Measurements from ENCODE around the gene VPS13D. TPM values are rescaled to one million over a fixed set of nuclear protein-coding genes. Genes with fewer than 3 reads are reported as not detected.
A peak's percentile ranks its signal among the peaks of the same experiment; 100 is the strongest.

The VPS13D gene
- total RNA-seq, 1 experiment from 2014 or later = 20.2 TPM

DNA sequence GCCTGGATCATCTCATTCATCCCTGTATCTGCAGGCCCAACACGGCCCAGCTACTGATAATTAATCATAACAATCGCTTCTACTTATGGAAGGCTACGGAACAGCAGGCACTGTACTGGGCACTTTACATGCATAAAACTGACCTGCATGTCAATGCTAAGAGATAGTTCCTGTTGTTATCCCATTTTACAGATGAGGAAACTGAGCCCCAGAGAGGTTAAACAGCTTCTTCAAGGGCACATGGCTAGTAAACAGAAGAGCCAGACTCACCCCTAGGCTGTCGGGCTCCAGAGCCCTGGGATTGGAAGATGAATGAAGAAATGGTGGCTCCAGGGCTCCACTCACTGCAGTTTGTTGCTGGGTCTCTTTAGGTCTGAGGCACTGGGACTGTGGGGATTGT is 27.3 kb upstream of the VPS13D start:
- Histone ChIP-seq H3K4me2 (ENCODE audit: insufficient read depth, insufficient read length, low read length) (no peak overlapping the region), H4K91ac (ENCODE audit: insufficient read length, low read depth, low read length) (no peak overlapping the region), H2BK12ac (ENCODE audit: insufficient read length, low read depth, low read length) (no peak overlapping the region), H3K4ac (ENCODE audit: low read depth, low read length) (no peak overlapping the region), H3K56ac (ENCODE audit: insufficient read length, low read depth, low read length) (no peak overlapping the region), H2BK15ac (ENCODE audit: low read depth, low read length) (no peak overlapping the region), H4K8ac (replicated peaks; ENCODE audit: insufficient read length, low read depth, low read length) (no peak overlapping the region), H2AFZ (ENCODE audit: low read length) (no peak overlapping the region), H4K20me1 (ENCODE audit: control insufficient read depth, insufficient read depth, insufficient read length) (no peaks in the 10 kb centered on the region), H3K9me3 (ENCODE audit: control insufficient read depth, low read depth, low read length) (no peaks in the 10 kb centered on the region), H4K5ac (ENCODE audit: insufficient read length, low read depth, low read length) (no peak overlapping the region), H3K27me3 (ENCODE audit: insufficient read depth, low read length) (no peaks in the 10 kb centered on the region), H2AK5ac (ENCODE audit: insufficient read length, low read length) (no peak overlapping the region), H3K14ac (ENCODE audit: insufficient read depth, low read length) (no peak overlapping the region), H3K18ac (ENCODE audit: insufficient read length, low read depth, low read length) (no peak overlapping the region), H3T11ph (ENCODE audit: low read length) (no peak overlapping the region), H3K23me2 (ENCODE audit: insufficient read length, low read depth, low read length, poor library complexity, severe bottlenecking) (peaks cover 3% of the 10 kb centered on the region), H2BK20ac (ENCODE audit: low read depth, low read length, poor library complexity, severe bottlenecking) (no peak overlapping the region), H3K79me2 (ENCODE audit: insufficient read depth, low read length) (no peaks in the 10 kb centered on the region), H2BK5ac (ENCODE audit: insufficient read length, low read length) (no peak overlapping the region), H3K27ac (ENCODE audit: insufficient read length, low read depth, low read length) (no peak overlapping the region), H3K4me1 (ENCODE audit: insufficient read depth, low read length) (no peaks in the 10 kb centered on the region; the same call in 1 of the 2 replicates), H3K79me1 (ENCODE audit: insufficient read depth, low read depth, low read length, poor library complexity, severe bottlenecking) (no peaks in the 10 kb centered on the region), H2BK120ac (ENCODE audit: low read depth, low read length, poor library complexity, severe bottlenecking) (no peak overlapping the region), H3K9ac (ENCODE audit: extremely low read depth, insufficient read length, low read length) (no peak overlapping the region), H3K23ac (ENCODE audit: insufficient read length, low read depth, low read length) (no peak overlapping the region)
- no CpG with 5 or more reads among the region's 4 CpGs for WGBS (ENCODE audit: extremely low coverage, insufficient read length, low lambda C conversion rate)
- no peak for DNase-seq
- H3K9me3 Mint-ChIP-seq = no peaks in the 10 kb centered on the region; a peak in 1 of 5 replicates
- H3K27me3 Mint-ChIP-seq (ENCODE audit: low read depth) = no peaks in the 10 kb centered on the region
- TF ChIP-seq, protein P1, sequence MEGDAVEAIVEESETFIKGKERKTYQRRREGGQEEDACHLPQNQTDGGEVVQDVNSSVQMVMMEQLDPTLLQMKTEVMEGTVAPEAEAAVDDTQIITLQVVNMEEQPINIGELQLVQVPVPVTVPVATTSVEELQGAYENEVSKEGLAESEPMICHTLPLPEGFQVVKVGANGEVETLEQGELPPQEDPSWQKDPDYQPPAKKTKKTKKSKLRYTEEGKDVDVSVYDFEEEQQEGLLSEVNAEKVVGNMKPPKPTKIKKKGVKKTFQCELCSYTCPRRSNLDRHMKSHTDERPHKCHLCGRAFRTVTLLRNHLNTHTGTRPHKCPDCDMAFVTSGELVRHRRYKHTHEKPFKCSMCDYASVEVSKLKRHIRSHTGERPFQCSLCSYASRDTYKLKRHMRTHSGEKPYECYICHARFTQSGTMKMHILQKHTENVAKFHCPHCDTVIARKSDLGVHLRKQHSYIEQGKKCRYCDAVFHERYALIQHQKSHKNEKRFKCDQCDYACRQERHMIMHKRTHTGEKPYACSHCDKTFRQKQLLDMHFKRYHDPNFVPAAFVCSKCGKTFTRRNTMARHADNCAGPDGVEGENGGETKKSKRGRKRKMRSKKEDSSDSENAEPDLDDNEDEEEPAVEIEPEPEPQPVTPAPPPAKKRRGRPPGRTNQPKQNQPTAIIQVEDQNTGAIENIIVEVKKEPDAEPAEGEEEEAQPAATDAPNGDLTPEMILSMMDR (conservative IDR thresholded peaks at IDR 0.05) = no peak
- H3K36me3 Mint-ChIP-seq (ENCODE audit: insufficient read depth in 1 of 3, low read depth in 3 of 3) = no peaks in the 10 kb centered on the region
- H3K4me1 Mint-ChIP-seq = peaks cover 22 to 32% of the 10 kb centered on the region in 2 experiments
- peak overlapping the region in 1 of 3 experiments; percentile 81; a peak in 1 of 7 replicates for H3K27ac Mint-ChIP-seq
- no peak overlapping the region for H3K4me3 Mint-ChIP-seq

All from H9 (cell line).